HG02852 (cell line): ENCODE data around the gene CGAS.
"Not testable (repeated sequence)": the region's sequence is repeated elsewhere in the genome, so short reads cannot be mapped to it uniquely, and the experiment has no call there.

ENCODE experiments used
- ATAC-seq: cut with Tn5 transposase; IDR thresholded peaks from one replicate; pipeline ENCODE4 v1.9.1; 2021; ENCODE audit warnings: mild to moderate bottlenecking, moderate library complexity; ENCODE audit not compliant: unreplicated experiment

Gene CGAS

GRCh38 chr6:73400656-73401055, 51.4 kb downstream of the CGAS start:
- ATAC-seq: no peak

- ATAC-seq: no peak
Observed at GRCh38 chr6:73395875-73396274, 56.2 kb downstream of the CGAS start.

GRCh38 chr6:73394577-73395354, 57.3 kb downstream of the CGAS start, which contains the start of gene DDX43:
Gene DDX43 (plus strand): TSS chr6:73394828. CDS start chr6:73394906, 78 bp downstream.
- ATAC-seq: no peak

GRCh38 chr6:73393278-73393677, 58.8 kb downstream of the CGAS start:
- no peak for ATAC-seq

GRCh38 chr6:73392188-73392587, 59.9 kb downstream of the CGAS start:
- not testable (repeated sequence) for ATAC-seq

- ATAC-seq: no peak
Observed at GRCh38 chr6:73391675-73392074, 60.4 kb downstream of the CGAS start.

GRCh38 chr6:73389854-73390253, 62.2 kb downstream of the CGAS start:
- no peak for ATAC-seq

- peak; percentile 82 for ATAC-seq
Observed at GRCh38 chr6:73388800-73389512, 63.1 kb downstream of the CGAS start.

- peak; percentile 18 for ATAC-seq
Observed at GRCh38 chr6:73388433-73388799, 63.7 kb downstream of the CGAS start.

- no peak for ATAC-seq
Observed at GRCh38 chr6:73382462-73383113, 69.5 kb downstream of the CGAS start.

GRCh38 chr6:73381531-73381930, 70.6 kb downstream of the CGAS start:
- ATAC-seq: not testable (repeated sequence)

GRCh38 chr6:73377225-73377624, 74.9 kb downstream of the CGAS start:
- ATAC-seq: no peak

GRCh38 chr6:73375216-73375615, 76.9 kb downstream of the CGAS start:
- no peak for ATAC-seq
